ENCODE data around the gene CACNB3. TPM values are rescaled to one million over a fixed set of nuclear protein-coding genes. Genes with fewer than 3 reads are reported as not detected.
"Not testable (repeated sequence)": the region's sequence is repeated elsewhere in the genome, so short reads cannot be mapped to it uniquely, and the experiment has no call there.

Gene CACNB3
- total RNA-seq, 1 donor from 2014 or later, result 25.0 TPM

GRCh38 chr12:48851883-48852733 is 33.8 kb downstream of the CACNB3 start, which contains the start of gene DDX23:
DDX23 (minus strand) TSS chr12:48852163; CDS start chr12:48845782, 6,381 bp downstream.
- Mint-ChIP-seq H3K4me3 (peak within 1 kb of the TSS; percentile 97), H3K27me3 (ENCODE audit: insufficient read depth, low read depth) (peaks cover 3% of the 10 kb centered on the region), H3K4me1 (peaks cover 28% of the 10 kb centered on the region), H3K36me3 (peaks cover 5% of the 10 kb centered on the region), H3K9me3 (no peaks in the 10 kb centered on the region), H3K27ac (peak within 1 kb of the TSS; percentile 95)
- Histone ChIP-seq H3K27me3 (no peaks in the 10 kb centered on the region), H3K36me3 (no peaks in the 10 kb centered on the region), H3K27ac (no peak within 1 kb of the TSS), H3K4me2 (peak within 1 kb of the TSS; percentile 79), H3F3A (ENCODE audit: low read depth) (peaks cover 14% of the 10 kb centered on the region), H3K4me3 (peak within 1 kb of the TSS; percentile 95), H3K9me3 (ENCODE audit: low read depth) (no peaks in the 10 kb centered on the region), H3K9ac (peak within 1 kb of the TSS; percentile 90), H3K4me1 (peaks cover 17% of the 10 kb centered on the region), H4K20me1 (ENCODE audit: low read depth) (peaks cover 21% of the 10 kb centered on the region), H3K79me2 (ENCODE audit: low read depth) (peaks cover 48% of the 10 kb centered on the region), H2AFZ (replicated peaks) (peak within 1 kb of the TSS; percentile 39)
- DNase-seq (ENCODE audit: low spot score), result peak; percentile 98
- TF ChIP-seq EZH2 (IDR thresholded peaks at IDR 0.05), result peak; percentile 22
- TF ChIP-seq EZH2phosphoT487 (IDR thresholded peaks at IDR 0.05), result no peak

DNA sequence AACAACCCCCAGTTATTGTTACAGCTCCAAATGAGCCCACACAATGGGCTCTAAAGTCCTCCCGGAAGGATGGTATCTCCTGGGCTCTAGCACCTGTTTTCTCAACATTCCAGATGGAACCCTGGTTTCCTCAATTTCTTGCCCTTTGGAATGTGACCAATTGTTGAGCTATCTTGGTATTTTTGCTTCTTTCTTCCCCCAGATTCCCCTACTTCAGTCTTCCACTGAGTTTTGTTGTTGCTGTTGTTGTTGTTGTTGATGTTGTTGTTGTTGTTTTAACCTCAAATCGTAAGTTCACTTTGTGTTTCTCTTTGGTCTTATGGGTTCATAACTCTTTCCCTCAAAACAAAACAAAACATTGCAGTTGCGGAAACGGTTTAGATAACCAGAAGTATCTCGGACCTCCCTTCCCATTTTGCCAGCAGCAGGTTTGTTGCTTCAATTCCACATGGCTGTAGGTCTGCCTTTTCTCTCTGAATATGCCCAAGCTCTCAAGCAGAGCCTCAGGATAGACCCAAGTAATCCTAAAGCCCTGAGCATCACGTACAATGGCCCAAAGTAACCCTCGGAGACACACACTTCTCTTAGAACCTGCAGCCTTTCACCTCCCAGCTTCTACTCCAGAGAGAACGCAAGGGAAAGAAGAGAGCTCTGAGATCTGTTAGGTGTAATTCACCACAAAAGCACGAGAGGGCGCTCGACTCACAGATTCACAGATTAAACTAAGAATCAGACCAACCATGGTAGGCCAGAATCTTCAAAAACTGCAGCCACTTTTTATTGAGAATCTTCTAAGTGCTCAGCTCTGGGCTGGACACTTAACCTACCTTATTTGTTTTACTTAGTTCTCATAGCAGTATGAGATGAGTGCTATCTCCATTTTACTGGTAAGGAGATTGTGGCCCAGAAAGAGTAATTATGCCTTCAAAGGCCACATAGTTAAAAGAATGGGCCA is 34.7 kb downstream of the CACNB3 start:
- Histone ChIP-seq H3K79me2 (ENCODE audit: low read depth) (peaks cover 39% of the 10 kb centered on the region), H2AFZ (replicated peaks) (peak overlapping the region; percentile 39), H4K20me1 (ENCODE audit: low read depth) (peaks cover 17% of the 10 kb centered on the region), H3K9ac (no peak overlapping the region), H3K4me3 (peak overlapping the region; percentile 95), H3K4me1 (peaks cover 17% of the 10 kb centered on the region), H3F3A (ENCODE audit: low read depth) (peaks cover 14% of the 10 kb centered on the region), H3K9me3 (ENCODE audit: low read depth) (no peaks in the 10 kb centered on the region), H3K36me3 (no peaks in the 10 kb centered on the region), H3K27ac (no peak overlapping the region), H3K27me3 (no peaks in the 10 kb centered on the region), H3K4me2 (peak overlapping the region; percentile 78)
- peak overlapping the region; percentile 95 for H3K27ac Mint-ChIP-seq
- H3K4me1 Mint-ChIP-seq, result peaks cover 28% of the 10 kb centered on the region
- DNase-seq (ENCODE audit: low spot score), result peak; percentile 88
- H3K4me3 Mint-ChIP-seq, result peak overlapping the region; percentile 97
- peaks cover 3% of the 10 kb centered on the region for H3K27me3 Mint-ChIP-seq (ENCODE audit: insufficient read depth, low read depth)
- H3K36me3 Mint-ChIP-seq, result peaks cover 8% of the 10 kb centered on the region
- TF ChIP-seq EZH2 (IDR thresholded peaks at IDR 0.05) (no peak), CTCF (IDR thresholded peaks at IDR 0.05) (peak; percentile 86)
- no peaks in the 10 kb centered on the region for H3K9me3 Mint-ChIP-seq

DNA sequence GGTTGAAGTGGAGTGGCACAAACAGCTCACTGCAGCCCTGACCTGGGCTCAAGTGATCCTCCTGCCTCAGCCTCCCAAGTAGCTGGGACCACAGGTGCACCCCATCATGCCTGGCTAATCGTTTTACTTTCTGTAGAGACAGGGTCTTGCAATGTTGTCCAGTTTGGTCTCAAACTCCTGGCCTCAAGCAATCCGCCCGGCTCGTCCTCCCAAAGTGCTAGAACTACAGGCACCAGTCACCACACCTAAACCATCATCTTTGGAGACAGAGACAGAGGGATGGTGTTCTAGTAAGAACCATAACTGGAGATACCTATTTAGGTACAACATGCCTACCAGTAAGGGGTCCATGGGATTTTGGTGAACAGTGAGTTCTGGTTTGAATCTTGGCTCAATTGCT is 36.2 kb downstream of the CACNB3 start:
- peaks cover 26% of the 10 kb centered on the region for H3K4me1 Mint-ChIP-seq
- no peak for DNase-seq (ENCODE audit: low spot score)
- H3K4me3 ChIP-seq, result no peak overlapping the region
- no peak overlapping the region for H3K4me3 Mint-ChIP-seq
- H3K9me3 ChIP-seq (ENCODE audit: low read depth), result no peaks in the 10 kb centered on the region
- peaks cover 14% of the 10 kb centered on the region for H3F3A ChIP-seq (ENCODE audit: low read depth)
- TF ChIP-seq EZH2 (IDR thresholded peaks at IDR 0.05), result no peak
- TF ChIP-seq CTCF (IDR thresholded peaks at IDR 0.05), result no peak
- TF ChIP-seq EZH2phosphoT487 (IDR thresholded peaks at IDR 0.05), result no peak
- H3K36me3 Mint-ChIP-seq, result peaks cover 7% of the 10 kb centered on the region
- H3K27ac Mint-ChIP-seq, result no peak overlapping the region
- H3K4me1 ChIP-seq, result peaks cover 17% of the 10 kb centered on the region
- H3K27ac ChIP-seq, result no peak overlapping the region
- H3K9me3 Mint-ChIP-seq, result no peaks in the 10 kb centered on the region
- H3K36me3 ChIP-seq, result no peaks in the 10 kb centered on the region
- H2AFZ ChIP-seq (replicated peaks), result no peak overlapping the region
- no peak overlapping the region for H3K9ac ChIP-seq
- no peaks in the 10 kb centered on the region for H3K27me3 ChIP-seq
- peaks cover 15% of the 10 kb centered on the region for H4K20me1 ChIP-seq (ENCODE audit: low read depth)
- peaks cover 25% of the 10 kb centered on the region for H3K79me2 ChIP-seq (ENCODE audit: low read depth)
- no peak overlapping the region for H3K4me2 ChIP-seq
- peaks cover 3% of the 10 kb centered on the region for H3K27me3 Mint-ChIP-seq (ENCODE audit: insufficient read depth, low read depth)

DNA sequence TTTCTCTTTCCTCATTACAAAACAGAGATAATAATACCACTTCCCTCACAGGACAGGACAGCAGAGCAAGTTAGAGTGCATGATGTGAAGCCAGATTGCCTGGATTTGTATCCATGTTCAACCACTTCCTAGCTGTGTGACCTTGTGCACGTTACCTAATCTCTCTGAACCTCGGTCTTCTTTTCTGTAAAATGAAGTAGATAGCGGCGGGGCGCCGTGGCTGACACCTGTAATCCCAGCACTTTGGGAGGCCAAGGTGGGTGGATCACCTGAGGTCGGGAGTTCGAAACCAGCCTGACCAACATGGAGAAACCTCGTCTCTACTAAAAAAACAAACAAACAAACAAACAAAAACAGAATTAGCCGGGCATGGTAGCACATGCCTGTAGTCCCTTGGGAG is 36.6 kb downstream of the CACNB3 start:
- H3K36me3 Mint-ChIP-seq; H3K4me3 Mint-ChIP-seq; H3K27me3 ChIP-seq; H3K9me3 ChIP-seq (ENCODE audit: low read depth); H3K27me3 Mint-ChIP-seq (ENCODE audit: insufficient read depth, low read depth); H3K36me3 ChIP-seq; DNase-seq (ENCODE audit: low spot score); H3K9ac ChIP-seq; H3K4me2 ChIP-seq; H3K27ac ChIP-seq; H2AFZ ChIP-seq (replicated peaks); H3K27ac Mint-ChIP-seq; H3K9me3 Mint-ChIP-seq; H3K4me3 ChIP-seq: not testable (repeated sequence)
- Histone ChIP-seq H3K79me2 (ENCODE audit: low read depth) (peaks cover 20% of the 10 kb centered on the region), H4K20me1 (ENCODE audit: low read depth) (peaks cover 12% of the 10 kb centered on the region), H3F3A (ENCODE audit: low read depth) (peaks cover 14% of the 10 kb centered on the region), H3K4me1 (peaks cover 17% of the 10 kb centered on the region)
- H3K4me1 Mint-ChIP-seq, result peaks cover 23% of the 10 kb centered on the region

Measured in neural progenitor cell (in vitro differentiated cells).